Thyroid gland (tissue), 4 donors: ENCODE measurements around the gene SLC25A41.

ENCODE experiments used
- POLR2A ChIP-seq, 2 donors: fragments of 450-650 bp; IDR thresholded peaks; one replicate each; pipeline ENCODE4 v1.6.1; 2017; ENCODE audit warnings: antibody characterized with exemption in 2 of 2, mild to moderate bottlenecking in 2 of 2, moderate library complexity in 1 of 2
- TF ChIP-seq, protein P1 (sequence below), 6 experiments: fragments of 200-600 bp in 3 of 6; fragments of 450-650 bp in 3 of 6; sonication (generic) in 3 of 6; IDR thresholded peaks; one replicate each; pipeline ENCODE4 v1.5.1; 2016 to 2019; ENCODE audit warnings: antibody characterized with exemption in 6 of 6, mild to moderate bottlenecking in 2 of 6, inconsistent platforms in 1 of 6, moderate library complexity in 1 of 6

DNA sequence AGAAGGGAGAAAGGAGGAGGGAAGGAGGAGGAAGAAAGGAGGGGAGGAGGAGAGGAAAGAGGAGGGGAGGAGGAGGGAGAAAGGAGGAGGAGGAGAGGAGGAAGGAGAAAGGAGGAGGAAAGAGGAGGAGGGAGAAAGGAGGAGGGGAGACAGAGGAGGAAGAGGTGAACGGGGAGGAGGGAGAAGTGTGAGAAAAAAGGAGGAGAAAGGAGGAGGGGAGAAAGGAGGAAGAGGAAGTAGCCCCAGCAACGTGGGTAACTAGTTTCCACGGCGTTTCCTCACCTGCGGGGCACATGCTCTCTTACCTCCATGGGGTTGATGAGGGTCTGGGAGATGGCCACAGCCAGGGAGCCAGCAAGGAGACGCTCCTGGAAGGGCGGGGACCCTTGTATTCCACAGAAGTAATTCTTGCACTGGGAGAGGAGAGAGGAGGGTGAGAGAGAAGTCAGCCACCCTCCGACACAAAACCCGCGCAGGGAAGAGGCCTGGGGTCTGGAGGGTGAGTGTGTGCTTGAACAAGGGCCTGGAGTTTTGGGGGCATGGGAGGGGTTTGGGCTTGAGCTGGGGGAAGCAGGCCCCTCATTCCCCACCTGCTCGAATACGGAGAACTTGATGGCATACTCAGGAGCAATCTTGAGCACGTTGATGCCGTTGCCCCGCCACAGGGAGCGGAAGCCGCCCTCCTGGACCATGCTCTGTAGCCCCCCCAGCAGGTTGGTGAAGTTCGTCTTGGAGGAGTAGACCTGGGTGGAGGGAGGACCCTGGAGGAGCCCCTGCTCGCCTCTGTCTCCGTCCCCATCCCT is 3.9 kb downstream of the SLC25A41 start:
- TF ChIP-seq, protein P1, sequence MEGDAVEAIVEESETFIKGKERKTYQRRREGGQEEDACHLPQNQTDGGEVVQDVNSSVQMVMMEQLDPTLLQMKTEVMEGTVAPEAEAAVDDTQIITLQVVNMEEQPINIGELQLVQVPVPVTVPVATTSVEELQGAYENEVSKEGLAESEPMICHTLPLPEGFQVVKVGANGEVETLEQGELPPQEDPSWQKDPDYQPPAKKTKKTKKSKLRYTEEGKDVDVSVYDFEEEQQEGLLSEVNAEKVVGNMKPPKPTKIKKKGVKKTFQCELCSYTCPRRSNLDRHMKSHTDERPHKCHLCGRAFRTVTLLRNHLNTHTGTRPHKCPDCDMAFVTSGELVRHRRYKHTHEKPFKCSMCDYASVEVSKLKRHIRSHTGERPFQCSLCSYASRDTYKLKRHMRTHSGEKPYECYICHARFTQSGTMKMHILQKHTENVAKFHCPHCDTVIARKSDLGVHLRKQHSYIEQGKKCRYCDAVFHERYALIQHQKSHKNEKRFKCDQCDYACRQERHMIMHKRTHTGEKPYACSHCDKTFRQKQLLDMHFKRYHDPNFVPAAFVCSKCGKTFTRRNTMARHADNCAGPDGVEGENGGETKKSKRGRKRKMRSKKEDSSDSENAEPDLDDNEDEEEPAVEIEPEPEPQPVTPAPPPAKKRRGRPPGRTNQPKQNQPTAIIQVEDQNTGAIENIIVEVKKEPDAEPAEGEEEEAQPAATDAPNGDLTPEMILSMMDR (IDR thresholded peaks at IDR 0.05), result no peak
- no peak for TF ChIP-seq POLR2A (IDR thresholded peaks at IDR 0.05)
